Endothelial cell of umbilical vein (primary cell): ENCODE data around the gene BIN1. TPM values are rescaled to one million over a fixed set of nuclear protein-coding genes. Genes with fewer than 3 reads are reported as not detected.

ENCODE experiments used
- BruUV-seq: library from RNA; stranded (reverse); fragments of 400-500 nt; replicated peaks from 2 replicates; lab custom pipeline; 2021; lab: Mats Ljungman, UMichigan
- CTCF ChIA-PET: fragments of 300-600, 350-600 bp; sonication (Branson Sonifier 250); formaldehyde crosslinking; loops from one replicate; lab custom pipeline; 2021; ENCODE audit warnings: antibody characterized with exemption, inconsistent platforms; lab: Charles Lee
- POLR2A ChIA-PET: fragments of 300-600, 350-600 bp; sonication (Branson Sonifier 250); formaldehyde crosslinking; loops from one replicate; lab custom pipeline; 2021; ENCODE audit warnings: antibody characterized with exemption, inconsistent platforms; lab: Charles Lee
- DNase-seq: peaks from one replicate; pipeline ENCODE4 v3.0.0-alpha.2; 2011; ENCODE audit warnings: low read depth, low spot score
- FAIRE-seq: peaks from 2 replicates; lab custom pipeline; 2011; peaks lifted over from hg19 to GRCh38; lab: Jason Lieb, UNC
- H2AFZ ChIP-seq: 2 replicates; pipeline ENCODE4 v1.6.0; 2012; ENCODE audit warnings: low read depth, low read length, control low read depth, inconsistent platforms
- H3K27ac ChIP-seq: 2 replicates; pipeline ENCODE4 v1.5.1; 2011; ENCODE audit warnings: low read depth, mild to moderate bottlenecking, control low read depth, low read length, moderate library complexity; ENCODE audit not compliant: insufficient read depth
- H3K27me3 ChIP-seq, 2 experiments: 2 replicates each; pipeline versions ENCODE4 v1.6.0 to v1.6.1; 2011; ENCODE audit warnings: low read length in 2 of 2, mixed read lengths in 1 of 2; ENCODE audit not compliant: control insufficient read depth in 2 of 2, insufficient read depth in 2 of 2
- H3K36me3 ChIP-seq, 2 experiments: 2 replicates in 1 of 2; 3 replicates in 1 of 2; pipeline ENCODE4 v1.5.1; 2011; ENCODE audit warnings: low read length in 2 of 2, mild to moderate bottlenecking in 1 of 2, moderate library complexity in 1 of 2; ENCODE audit not compliant: control insufficient read depth in 2 of 2, insufficient read depth in 2 of 2; ENCODE audit errors: extremely low read depth in 1 of 2
- H3K4me1 ChIP-seq: 3 replicates; pipeline ENCODE4 v1.5.1; 2011; ENCODE audit warnings: mild to moderate bottlenecking, low read length; ENCODE audit not compliant: control insufficient read depth, insufficient read depth; ENCODE audit errors: extremely low read depth
- H3K4me2 ChIP-seq: 2 replicates; pipeline ENCODE4 v1.6.1; 2011; ENCODE audit warnings: low read length, control low read depth, mixed read lengths; ENCODE audit not compliant: insufficient read depth
- H3K4me3 ChIP-seq, 3 experiments: fragments of 200-600 bp in 1 of 3; sonication (generic), shearing (Covaris generic) in 1 of 3; replicated peaks in 1 of 3; 2 replicates each; pipeline ENCODE4 v1.5.1; 2011 to 2016; ENCODE audit warnings: control low read depth in 3 of 3, low read length in 3 of 3, mild to moderate bottlenecking in 2 of 3, inconsistent platforms in 1 of 3, low read depth in 1 of 3, moderate library complexity in 1 of 3; ENCODE audit not compliant: insufficient read depth in 1 of 3
- H3K79me2 ChIP-seq: 2 replicates; pipeline ENCODE4 v1.6.0; 2012; ENCODE audit warnings: low read length, inconsistent platforms; ENCODE audit not compliant: control insufficient read depth, insufficient read depth
- H3K9ac ChIP-seq: replicated peaks from 2 replicates; pipeline ENCODE3; 2011; ENCODE audit warnings: low read length, control low read depth; ENCODE audit not compliant: insufficient read depth; ENCODE audit errors: extremely low read depth
- H3K9me1 ChIP-seq: replicated peaks from 3 replicates; pipeline ENCODE4 v1.6.0; 2011; ENCODE audit warnings: mild to moderate bottlenecking, low read length; ENCODE audit not compliant: control insufficient read depth, insufficient read depth; ENCODE audit errors: extremely low read depth
- H3K9me3 ChIP-seq: replicated peaks from 2 replicates; pipeline ENCODE4 v1.5.1; 2012; ENCODE audit warnings: low read length, inconsistent platforms; ENCODE audit not compliant: control insufficient read depth, insufficient read depth
- H4K20me1 ChIP-seq: replicated peaks from 2 replicates; pipeline ENCODE3; 2011; ENCODE audit warnings: mild to moderate bottlenecking, low read length; ENCODE audit not compliant: control insufficient read depth, insufficient read depth; ENCODE audit errors: extremely low read depth
- CTCF ChIP-seq, 2 donors: IDR thresholded peaks; 1 replicate in 1 of 2; 2 replicates in 1 of 2; pipeline ENCODE4 v1.5.1; 2011; ENCODE audit warnings: low read length in 2 of 2, mild to moderate bottlenecking in 2 of 2, moderate library complexity in 2 of 2, control low read depth in 1 of 2, inconsistent platforms in 1 of 2, low read depth in 1 of 2; ENCODE audit not compliant: insufficient read depth in 1 of 2; ENCODE audit errors: extremely low read depth in 1 of 2
- EZH2 ChIP-seq: IDR thresholded peaks from 2 replicates; pipeline ENCODE4 v1.6.1; 2012; ENCODE audit warnings: borderline replicate concordance, low read depth, mild to moderate bottlenecking, moderate library complexity, low read length, inconsistent platforms; ENCODE audit not compliant: severe bottlenecking
- FOS ChIP-seq: IDR thresholded peaks from 2 replicates; pipeline ENCODE4 v1.6.1; 2011; ENCODE audit warnings: mild to moderate bottlenecking, low read length, moderate library complexity, borderline replicate concordance; ENCODE audit not compliant: insufficient read depth
- GATA2 ChIP-seq: IDR thresholded peaks from 2 replicates; pipeline ENCODE4 v1.7.0; 2011; ENCODE audit warnings: low read depth, mild to moderate bottlenecking, moderate library complexity, mixed read lengths, low read length; ENCODE audit not compliant: insufficient read length, insufficient read depth
- JUN ChIP-seq: IDR thresholded peaks from 2 replicates; pipeline ENCODE4 v1.6.1; 2011; ENCODE audit warnings: borderline replicate concordance, low read depth; ENCODE audit not compliant: insufficient read length, insufficient read depth
- MYC ChIP-seq: IDR thresholded peaks from one replicate; pipeline ENCODE4 v1.6.1; 2011; ENCODE audit warnings: mild to moderate bottlenecking, low read depth, low read length
- dilution Hi-C: fragments of 300-500 bp; cut with MboI; formaldehyde crosslinking; loops from one replicate; pipeline ENCODE4 v1.15.0; 2019; ENCODE audit warnings: low sequenced_read_pairs; ENCODE audit not compliant: extremely low pct_ligation_motif_present
- intact Hi-C: fragments of 100-400 bp; cut with micrococcal nuclease; formaldehyde crosslinking; loops from one replicate; pipeline ENCODE4 v1.10.0; 2022
- polyA plus RNA-seq, 4 experiments: library from polyadenylated mRNA; depleted of rRNA in 3 of 4; stranded (reverse) in 3 of 4; unstranded in 1 of 4; fragments of >200 nt; gene quantifications; 2 replicates each; pipeline versions ENCODE4 v1.2.1 to v1.2.3, GENCODE V29; 2011 to 2012; ENCODE audit warnings: missing spikeins in 1 of 4
- total RNA-seq: library from RNA; stranded (reverse); gene quantifications from 2 replicates; pipeline ENCODE4 v1.2.3, GENCODE V29; 2021

The BIN1 gene
- total and polyA plus RNA-seq, 2 donors (not counting 3 experiments of a cell fraction or from before 2014, with no cell fraction given): 26.3 to 36.9 TPM

- intact Hi-C loops: loop anchor here (1.0 to 10.0 kb wide), 4 partner anchors 39 to 226 kb away; partner anchors contain the start of genes BIN1 and ERCC3
- no TSS peak for BruUV-seq
- H3K27me3 ChIP-seq: no peaks in the 10 kb centered on the region
Measured at GRCh38 chr2:127068351-127068741, 38.6 kb downstream of the BIN1 start.

More at GRCh38 chr2:127068351-127068741, 38.6 kb downstream of the BIN1 start:
- H2AFZ ChIP-seq: no peak overlapping the region
- no peaks in the 10 kb centered on the region for H3K9me1 ChIP-seq
- H3K79me2 ChIP-seq: no peaks in the 10 kb centered on the region
- DNase-seq (no peak), FAIRE-seq (no peak)
- H3K36me3 ChIP-seq: no peaks in the 10 kb centered on the region
- no peaks in the 10 kb centered on the region for H3K9me3 ChIP-seq
- ChIA-PET CTCF (interaction anchor here (0.6 to 5.8 kb wide), 41 partner anchors 11 to 440 kb away, joined by 3 to 106 read pairs (median 6); partner anchors contain the start of genes BIN1 and ERCC3), POLR2A (no interaction called here)
- H3K4me1 ChIP-seq: peaks cover 25% of the 10 kb centered on the region
- no peak overlapping the region for H3K4me3 ChIP-seq
- no peak overlapping the region for H3K27ac ChIP-seq
- dilution Hi-C loops: no loop called here
- no peaks in the 10 kb centered on the region for H4K20me1 ChIP-seq
- H3K9ac ChIP-seq: no peak overlapping the region
- TF ChIP-seq GATA2: no peak
- no peak for TF ChIP-seq JUN
- TF ChIP-seq EZH2: no peak
- no peak for TF ChIP-seq CTCF (IDR thresholded peaks at IDR 0.05; ENCODE audit: extremely low read depth in 1 of 2, insufficient read depth in 1 of 2, low read depth in 1 of 2, low read length in 2 of 2)
- no peak for TF ChIP-seq MYC
- no peak for TF ChIP-seq FOS
- no peak overlapping the region for H3K4me2 ChIP-seq
